HG03064 (cell line): ENCODE measurements around the gene SMARCA2.
A peak's percentile ranks its signal among the peaks of the same experiment; 100 is the strongest.

Source experiments
- ATAC-seq: cut with Tn5 transposase; IDR thresholded peaks from one replicate; pipeline ENCODE4 v1.9.1; 2021; ENCODE audit warnings: low read depth; ENCODE audit not compliant: unreplicated experiment

SMARCA2 gene

DNA sequence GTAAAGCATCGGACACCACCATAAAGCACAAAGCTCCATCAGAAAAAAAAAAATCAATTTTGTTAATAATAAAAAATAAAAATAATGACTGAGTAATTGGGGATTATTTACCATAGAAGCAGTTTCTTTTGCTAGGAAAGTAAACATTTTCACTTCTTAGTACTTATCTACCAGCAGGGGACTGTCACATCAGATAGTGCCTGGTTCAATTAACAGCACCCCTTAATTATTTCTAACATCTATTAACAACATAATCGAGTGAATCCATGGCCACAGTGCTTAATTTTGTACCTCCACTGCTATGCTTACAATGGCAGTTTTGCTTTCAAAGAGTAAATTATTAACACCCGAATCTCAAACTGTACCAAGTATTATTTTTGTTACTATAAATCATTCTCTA, 221.7 kb downstream of the SMARCA2 start:
- no peak for ATAC-seq

DNA sequence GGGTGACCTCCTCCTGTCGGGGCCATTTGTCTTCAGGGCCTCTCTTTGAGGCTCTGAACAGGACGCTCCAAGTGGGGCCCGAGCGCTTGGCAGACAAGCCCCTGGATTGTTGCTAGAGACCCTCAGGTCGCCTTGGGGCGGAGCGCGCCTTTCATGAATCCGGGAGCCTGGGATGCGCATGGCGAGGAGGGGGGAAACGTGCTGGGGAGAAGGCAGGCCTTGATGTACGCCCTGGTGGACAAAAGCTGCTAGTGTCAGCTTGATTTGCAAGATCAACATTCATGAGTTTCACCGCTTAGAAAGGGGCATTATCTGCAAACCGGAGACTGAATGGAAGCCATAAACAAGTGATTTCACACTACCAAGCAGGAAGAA, 226.3 kb downstream of the SMARCA2 start:
- ATAC-seq: peak; percentile 22

DNA sequence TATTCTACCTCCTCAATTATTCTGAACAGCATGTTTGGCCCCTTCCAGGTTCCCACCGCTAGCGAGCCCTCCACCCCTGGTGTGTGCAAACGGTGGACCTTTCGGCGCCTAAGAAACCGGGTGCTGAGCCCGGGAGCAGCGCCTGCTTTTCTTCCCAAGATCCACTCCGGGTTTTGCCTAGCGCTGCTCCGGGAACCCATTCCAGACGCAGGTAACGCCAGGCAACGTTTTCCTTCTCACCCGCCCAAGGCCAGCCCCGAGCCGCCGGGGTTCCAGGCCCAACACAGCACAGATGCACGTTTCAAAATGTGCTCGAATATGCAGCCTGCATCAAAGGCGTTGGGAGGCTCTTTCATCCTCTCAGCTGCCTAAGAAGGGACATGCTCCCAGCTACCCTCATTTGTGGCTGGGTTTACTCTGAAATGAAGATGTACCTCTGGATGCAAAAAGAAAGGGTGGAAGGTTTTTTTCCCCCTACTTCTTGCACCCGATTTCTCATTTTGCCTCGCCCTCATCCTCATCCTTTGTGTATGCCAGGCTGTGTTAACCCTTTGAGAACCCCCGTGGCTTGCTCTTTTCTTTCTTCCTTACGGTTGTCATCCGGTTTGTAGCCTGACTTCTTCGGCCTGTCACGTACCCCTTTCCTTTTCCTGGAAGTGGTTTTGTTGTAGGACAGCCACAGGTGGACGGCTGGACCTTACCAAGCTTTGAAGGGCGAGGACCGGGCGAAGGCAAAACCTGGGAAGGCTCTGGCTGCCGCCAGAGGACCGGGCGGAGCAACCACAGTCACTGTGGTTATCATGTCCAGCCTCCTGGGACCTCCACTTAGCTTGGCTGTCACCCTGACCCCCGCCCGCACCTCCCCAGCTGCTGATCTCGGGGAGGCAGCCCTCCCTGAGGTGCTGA, 226.9 kb downstream of the SMARCA2 start:
- ATAC-seq: peak; percentile 62

DNA sequence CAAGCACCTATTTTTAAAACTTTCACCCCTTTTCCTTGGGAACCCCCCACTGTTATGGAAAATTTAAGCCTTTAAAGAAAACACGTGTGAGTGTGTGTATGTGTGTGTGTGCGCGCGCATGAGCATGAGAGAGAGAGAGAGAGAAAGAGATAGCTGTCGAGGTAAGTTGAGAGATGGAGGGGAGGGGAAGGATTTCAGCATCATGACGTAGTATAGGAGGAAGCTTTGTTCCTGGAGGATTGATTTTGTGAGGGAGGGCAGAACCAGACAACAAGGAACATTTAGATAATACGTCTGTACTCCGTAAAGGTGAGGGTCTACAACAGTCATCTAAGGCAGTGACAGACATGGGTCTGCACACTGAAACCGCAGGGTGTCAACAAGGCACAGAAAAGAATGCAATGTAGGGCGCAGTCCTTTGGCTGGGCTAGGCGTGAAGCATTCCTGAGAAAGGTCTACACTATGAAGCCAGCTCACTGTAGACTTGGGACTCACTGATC, 227.7 kb downstream of the SMARCA2 start:
- no peak for ATAC-seq
